A549 (cell line): ENCODE measurements around the gene HACL1. TPM values are rescaled to one million over a fixed set of nuclear protein-coding genes. Genes with fewer than 3 reads are reported as not detected.

Experiments
- ATAC-seq, 2 experiments: fragments of 200-7000 bp in 1 of 2; fragments of >200 bp in 1 of 2; cut with Nextera tagmentation in 1 of 2; cut with Tn5 transposase in 1 of 2; 3 replicates each; pipeline versions ENCODE4 v1.8.0 to v1.9.1; 2018 to 2020; ENCODE audit warnings: mild to moderate bottlenecking in 1 of 2, moderate library complexity in 1 of 2
- CTCF ChIA-PET: fragments of 300-600 bp; sonication (Branson Sonifier 250); formaldehyde crosslinking; extraction: SDS; loops from one replicate; lab custom pipeline; 2021; ENCODE audit warnings: antibody characterized with exemption, inconsistent platforms; lab: Yijun Ruan, JAX
- POLR2A ChIA-PET: fragments of 350-600 bp; formaldehyde crosslinking; extraction: SDS; loops from one replicate; lab custom pipeline; 2021; ENCODE audit warnings: antibody characterized with exemption, inconsistent platforms; lab: Yijun Ruan, JAX
- DNase-seq, 2 experiments: peaks; one replicate each; pipeline versions ENCODE4 v3.0.0 to v3.0.0-alpha.2; 2011 to 2016; ENCODE audit warnings: low read depth in 1 of 2, low spot score in 1 of 2
- FAIRE-seq: peaks from 2 replicates; lab custom pipeline; 2011; peaks lifted over from hg19 to GRCh38; lab: Jason Lieb, UNC
- H3K27ac ChIP-seq, 2 experiments: fragments of >200 bp; sonication (Bioruptor Twin); formaldehyde crosslinking; 3 replicates each; pipeline ENCODE4 v1.5.1; 2016 to 2017
- H3K4me1 ChIP-seq: fragments of >200 bp; sonication (Bioruptor Twin); formaldehyde crosslinking; 3 replicates; pipeline ENCODE4 v1.6.1; 2016
- H3K4me2 ChIP-seq: fragments of >200 bp; sonication (Bioruptor Twin); formaldehyde crosslinking; 3 replicates; pipeline ENCODE4 v1.6.1; 2016
- H3K4me3 ChIP-seq: fragments of >200 bp; sonication (Bioruptor Twin); formaldehyde crosslinking; 3 replicates; pipeline ENCODE4 v1.5.1; 2016
- H3K9me3 ChIP-seq: fragments of >200 bp; sonication (Bioruptor Twin); formaldehyde crosslinking; 3 replicates; pipeline ENCODE4 v1.6.1; 2016
- CBX8 ChIP-seq: fragments of 200-600 bp; sonication (generic); IDR thresholded peaks from 2 replicates; pipeline ENCODE4 v1.6.1; 2016
- EHF ChIP-seq: fragments of 250-450 bp; sonication (Bioruptor Pico); IDR thresholded peaks from 2 replicates; pipeline ENCODE4 v1.5.0; 2020; ENCODE audit warnings: mild to moderate bottlenecking
- ESRRA ChIP-seq: fragments of 150-350 bp; IDR thresholded peaks from 2 replicates; pipeline ENCODE4 v1.6.1; 2014; ENCODE audit warnings: mild to moderate bottlenecking, low read length, borderline replicate concordance
- FOXS1 ChIP-seq: fragments of 250-450 bp; sonication (Bioruptor Pico); IDR thresholded peaks from 2 replicates; pipeline ENCODE4 v1.5.0; 2020; ENCODE audit warnings: mild to moderate bottlenecking, moderate library complexity
- HDAC2 ChIP-seq: fragments of 200-600 bp; sonication (generic); IDR thresholded peaks from 2 replicates; pipeline ENCODE4 v1.6.1; 2016
- HOXA7 ChIP-seq: fragments of 250-450 bp; sonication (Bioruptor Pico); IDR thresholded peaks from 2 replicates; pipeline ENCODE4 v1.5.0; 2020; ENCODE audit warnings: mild to moderate bottlenecking, moderate library complexity
- JUNB ChIP-seq: fragments of >200 bp; sonication (Bioruptor Twin); formaldehyde crosslinking; IDR thresholded peaks from 2 replicates; pipeline ENCODE4 v1.6.1; 2016
- KDM1A ChIP-seq: fragments of 200-600 bp; sonication (generic); IDR thresholded peaks from 2 replicates; pipeline ENCODE4 v1.6.1; 2016; ENCODE audit warnings: low read depth, mild to moderate bottlenecking
- MAFK ChIP-seq: fragments of 450-650 bp; IDR thresholded peaks from 2 replicates; pipeline ENCODE4 v1.6.1; 2014; ENCODE audit not compliant: partially characterized antibody
- NPAS2 ChIP-seq: fragments of 250-450 bp; sonication (Bioruptor Pico); IDR thresholded peaks from 2 replicates; pipeline ENCODE4 v1.8.0; 2022; ENCODE audit warnings: mild to moderate bottlenecking, moderate library complexity, borderline replicate concordance
- NR3C1 ChIP-seq: fragments of >200 bp; sonication (Bioruptor Twin); formaldehyde crosslinking; IDR thresholded peaks from 3 replicates; pipeline ENCODE4 v1.6.1; 2017
- POLR2AphosphoS2 ChIP-seq: conservative IDR thresholded peaks from 2 replicates; pipeline ENCODE4 v1.6.1; 2012; ENCODE audit warnings: low read length, improper control_type of control experiment, inconsistent platforms
- RARB ChIP-seq: fragments of 250-450 bp; sonication (Bioruptor Pico); IDR thresholded peaks from 2 replicates; pipeline ENCODE4 v1.8.0; 2021; ENCODE audit warnings: mild to moderate bottlenecking, moderate library complexity
- RCOR1 ChIP-seq: fragments of 150-350 bp; IDR thresholded peaks from 2 replicates; pipeline ENCODE4 v1.6.1; 2014; ENCODE audit warnings: antibody characterized with exemption, low read length, low read depth
- RFX5 ChIP-seq: fragments of 450-650 bp; IDR thresholded peaks from 2 replicates; pipeline ENCODE4 v1.7.1; 2014; ENCODE audit warnings: antibody characterized with exemption, mild to moderate bottlenecking, moderate library complexity
- RNF2 ChIP-seq: fragments of 200-600 bp; sonication (generic); IDR thresholded peaks from 2 replicates; pipeline ENCODE4 v1.6.1; 2016; ENCODE audit warnings: low read depth, mild to moderate bottlenecking, antibody characterized with exemption, moderate library complexity, borderline replicate concordance
- ZC3H11A ChIP-seq: fragments of 450-650 bp; IDR thresholded peaks from 2 replicates; pipeline ENCODE4 v1.6.1; 2014; ENCODE audit warnings: antibody characterized with exemption, mild to moderate bottlenecking
- ZFP36 ChIP-seq: fragments of 450-650 bp; IDR thresholded peaks from 2 replicates; pipeline ENCODE4 v1.6.1; 2014; ENCODE audit warnings: borderline replicate concordance; ENCODE audit not compliant: partially characterized antibody
- WGBS: methylation state at CpG from one replicate; pipeline ENCODE4 v1.1.6; 2017; ENCODE audit errors: missing lambda C conversion rate; 5-methylcytosine and 5-hydroxymethylcytosine counted together
- polyA plus RNA-seq, 4 experiments: library from polyadenylated mRNA; depleted of rRNA in 3 of 4; stranded (reverse); fragments of >200 nt; fragmentation: RNase III in 1 of 4; extraction: RNeasy Plus Mini Kit Qiagen cat#74134 plus additional on column Dnase treatment in 1 of 4; gene quantifications; 2 replicates in 3 of 4; 3 replicates in 1 of 4; pipeline ENCODE4 v1.2.3, GENCODE V29; 2011 to 2017
- TF ChIP-seq, protein P1 (sequence below): fragments of 200-600 bp; sonication (generic); IDR thresholded peaks from 2 replicates; pipeline ENCODE4 v1.6.1; 2016; ENCODE audit warnings: antibody characterized with exemption, mild to moderate bottlenecking, moderate library complexity
- TF ChIP-seq, protein P2 (sequence below): fragments of >200 bp; sonication (Bioruptor Twin); formaldehyde crosslinking; IDR thresholded peaks from 2 replicates; pipeline ENCODE4 v1.6.1; 2016
- TF ChIP-seq, protein P3 (sequence below): IDR thresholded peaks from 2 replicates; pipeline ENCODE4 v1.6.1; 2012

Gene HACL1
- polyA plus RNA-seq, 2 of the 4 experiments (the other 2 are of a cell fraction), result 26.3 to 51.0 TPM

DNA sequence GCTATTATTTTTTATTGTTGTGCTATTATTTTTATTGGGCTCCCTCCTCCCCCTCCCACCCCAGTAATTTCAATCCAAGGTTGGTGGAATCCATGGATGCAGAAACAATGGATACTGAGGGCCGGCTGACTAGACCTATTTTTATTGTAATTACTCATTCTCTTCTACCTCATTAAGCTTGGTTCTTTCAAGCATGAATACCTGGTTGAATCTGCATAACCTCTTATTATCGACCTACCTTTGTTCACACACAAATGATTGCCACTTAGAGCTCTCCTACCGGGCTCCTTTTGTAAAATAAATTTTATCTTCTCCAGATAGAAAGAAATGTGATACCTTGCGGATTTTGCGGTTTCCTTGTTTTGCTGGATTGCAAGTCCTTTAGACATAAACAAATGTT is 31.8 kb upstream of the HACL1 start:
- Histone ChIP-seq H3K4me2 (peak overlapping the region; percentile 64), H3K9me3 (no peaks in the 10 kb centered on the region), H3K27ac (peak overlapping the region; percentile 75 to 95), H3K4me1 (peaks cover 84% of the 10 kb centered on the region), H3K4me3 (no peak overlapping the region)
- WGBS, result 90% methylated on average over 5 of the region's 5 CpGs
- no peak for DNase-seq
- ChIA-PET CTCF (interaction anchor here (0.8 to 4.1 kb wide), 4 partner anchors 12 to 182 kb away, joined by 3 to 25 read pairs (median 10); partner anchors contain the start of genes BTD and HACL1), POLR2A (no interaction called here)
- ATAC-seq, result no peak
- FAIRE-seq, result no peak
- TF ChIP-seq RARB (CRISPR knock-in tag) (no peak), JUNB (no peak), KDM1A (no peak), HOXA7 (CRISPR knock-in tag) (no peak), NPAS2 (CRISPR knock-in tag) (no peak), RCOR1 (no peak), MAFK (no peak), EHF (CRISPR knock-in tag) (no peak), HDAC2 (no peak), POLR2AphosphoS2 (no peak), ZC3H11A (no peak), ESRRA (no peak), FOXS1 (CRISPR knock-in tag) (no peak), RFX5 (no peak), NR3C1 (no peak), CBX8 (no peak), ZFP36 (no peak), RNF2 (no peak)
- TF ChIP-seq, protein P1, sequence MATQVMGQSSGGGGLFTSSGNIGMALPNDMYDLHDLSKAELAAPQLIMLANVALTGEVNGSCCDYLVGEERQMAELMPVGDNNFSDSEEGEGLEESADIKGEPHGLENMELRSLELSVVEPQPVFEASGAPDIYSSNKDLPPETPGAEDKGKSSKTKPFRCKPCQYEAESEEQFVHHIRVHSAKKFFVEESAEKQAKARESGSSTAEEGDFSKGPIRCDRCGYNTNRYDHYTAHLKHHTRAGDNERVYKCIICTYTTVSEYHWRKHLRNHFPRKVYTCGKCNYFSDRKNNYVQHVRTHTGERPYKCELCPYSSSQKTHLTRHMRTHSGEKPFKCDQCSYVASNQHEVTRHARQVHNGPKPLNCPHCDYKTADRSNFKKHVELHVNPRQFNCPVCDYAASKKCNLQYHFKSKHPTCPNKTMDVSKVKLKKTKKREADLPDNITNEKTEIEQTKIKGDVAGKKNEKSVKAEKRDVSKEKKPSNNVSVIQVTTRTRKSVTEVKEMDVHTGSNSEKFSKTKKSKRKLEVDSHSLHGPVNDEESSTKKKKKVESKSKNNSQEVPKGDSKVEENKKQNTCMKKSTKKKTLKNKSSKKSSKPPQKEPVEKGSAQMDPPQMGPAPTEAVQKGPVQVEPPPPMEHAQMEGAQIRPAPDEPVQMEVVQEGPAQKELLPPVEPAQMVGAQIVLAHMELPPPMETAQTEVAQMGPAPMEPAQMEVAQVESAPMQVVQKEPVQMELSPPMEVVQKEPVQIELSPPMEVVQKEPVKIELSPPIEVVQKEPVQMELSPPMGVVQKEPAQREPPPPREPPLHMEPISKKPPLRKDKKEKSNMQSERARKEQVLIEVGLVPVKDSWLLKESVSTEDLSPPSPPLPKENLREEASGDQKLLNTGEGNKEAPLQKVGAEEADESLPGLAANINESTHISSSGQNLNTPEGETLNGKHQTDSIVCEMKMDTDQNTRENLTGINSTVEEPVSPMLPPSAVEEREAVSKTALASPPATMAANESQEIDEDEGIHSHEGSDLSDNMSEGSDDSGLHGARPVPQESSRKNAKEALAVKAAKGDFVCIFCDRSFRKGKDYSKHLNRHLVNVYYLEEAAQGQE, result no peak
- TF ChIP-seq, protein P2, sequence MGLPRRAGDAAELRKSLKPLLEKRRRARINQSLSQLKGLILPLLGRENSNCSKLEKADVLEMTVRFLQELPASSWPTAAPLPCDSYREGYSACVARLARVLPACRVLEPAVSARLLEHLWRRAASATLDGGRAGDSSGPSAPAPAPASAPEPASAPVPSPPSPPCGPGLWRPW, result no peak
- TF ChIP-seq, all 56 proteins: peak for 0

GRCh38 chr3:15632212-15632580 is 30.8 kb upstream of the HACL1 start:
- ChIA-PET CTCF (interaction anchor here (0.8 to 2.5 kb wide), 3 partner anchors 30 to 183 kb away, joined by 3 to 15 read pairs (median 7); partner anchors contain the start of genes BTD and HACL1), POLR2A (no interaction called here)
- peak overlapping the region; percentile 75 to 95 for H3K27ac ChIP-seq
- H3K4me1 ChIP-seq, result peaks cover 75% of the 10 kb centered on the region
- ATAC-seq, result no peak
- TF ChIP-seq, protein P3, sequence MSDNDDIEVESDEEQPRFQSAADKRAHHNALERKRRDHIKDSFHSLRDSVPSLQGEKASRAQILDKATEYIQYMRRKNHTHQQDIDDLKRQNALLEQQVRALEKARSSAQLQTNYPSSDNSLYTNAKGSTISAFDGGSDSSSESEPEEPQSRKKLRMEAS, result peak; percentile 36; the same call in 1 of the 2 replicates
- no peak for TF ChIP-seq KDM1A
- no peak for TF ChIP-seq JUNB
- no peak for TF ChIP-seq HDAC2
- no peak overlapping the region for H3K4me3 ChIP-seq
- no peak for DNase-seq
- FAIRE-seq, result no peak
- no peaks in the 10 kb centered on the region for H3K9me3 ChIP-seq
- peak overlapping the region; percentile 92 for H3K4me2 ChIP-seq
- 91% methylated on average over 4 of the region's 4 CpGs for WGBS
